Raji (cell line): ENCODE results near the gene ZNF341.

Experiments used
- POLR2A ChIP-seq: IDR thresholded peaks from 2 replicates; pipeline ENCODE4 v1.6.1; 2011; ENCODE audit warnings: low read depth, low read length, control low read depth; ENCODE audit not compliant: insufficient read depth

ZNF341 gene

DNA sequence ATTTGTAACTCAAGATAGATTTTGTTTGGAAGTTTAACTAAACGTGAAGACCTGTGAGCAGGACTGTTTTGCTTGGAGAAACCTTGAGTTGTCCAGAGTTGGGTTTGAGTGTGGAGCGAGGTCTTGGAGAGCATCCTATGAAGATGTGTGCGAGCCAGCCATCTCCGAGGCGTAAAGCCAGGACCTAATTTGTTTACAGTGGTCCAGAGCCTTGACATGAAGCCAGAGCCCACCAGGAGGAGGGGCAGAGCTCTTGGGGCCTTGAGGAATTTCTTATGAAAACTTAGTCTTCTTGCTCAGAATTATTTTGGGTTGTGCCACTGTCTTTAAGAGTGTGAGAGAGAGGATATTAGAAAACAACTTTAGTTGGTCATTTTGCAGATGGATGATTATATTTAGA lies 85.6 kb downstream of the ZNF341 start:
- TF ChIP-seq POLR2A = no peak

DNA sequence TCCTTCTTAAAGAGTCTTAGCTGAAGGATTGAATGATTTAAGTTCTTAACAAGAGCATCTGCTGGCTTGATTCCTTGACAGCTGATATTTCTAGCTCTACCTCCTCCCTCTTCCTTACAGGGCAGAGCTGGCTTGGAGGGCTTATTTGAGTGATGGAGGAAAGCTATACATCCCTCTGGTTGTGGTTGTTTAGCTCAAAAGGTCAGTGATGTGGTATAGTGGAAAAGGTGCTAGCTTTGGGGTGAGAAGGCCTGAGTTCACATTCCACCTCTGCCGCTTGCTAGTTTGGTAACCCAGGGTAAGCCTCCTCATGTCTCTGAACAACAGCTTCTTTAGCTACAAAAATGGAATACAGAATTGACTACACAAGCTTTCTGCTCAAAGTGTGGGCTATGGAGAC lies 87.7 kb downstream of the ZNF341 start:
- TF ChIP-seq POLR2A = no peak

DNA sequence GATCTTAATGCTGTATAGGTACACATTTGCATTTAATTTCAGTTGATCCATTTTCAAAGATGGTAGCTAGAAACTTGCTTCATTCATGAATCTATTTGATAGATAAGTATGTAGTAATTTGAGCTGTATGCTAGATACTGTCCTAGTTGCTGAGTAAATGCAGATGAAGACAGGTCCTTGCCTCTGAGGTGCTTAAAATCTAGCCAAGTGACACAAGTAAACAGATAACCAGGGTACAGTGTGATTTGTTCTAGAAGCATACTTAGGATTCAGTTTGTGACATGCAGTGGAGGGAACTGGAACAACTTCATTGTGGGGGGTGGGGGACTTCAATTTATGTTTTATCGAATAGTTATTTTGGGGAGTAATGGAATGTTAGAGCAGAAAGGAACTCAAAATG lies 88.6 kb downstream of the ZNF341 start:
- TF ChIP-seq POLR2A = no peak

DNA sequence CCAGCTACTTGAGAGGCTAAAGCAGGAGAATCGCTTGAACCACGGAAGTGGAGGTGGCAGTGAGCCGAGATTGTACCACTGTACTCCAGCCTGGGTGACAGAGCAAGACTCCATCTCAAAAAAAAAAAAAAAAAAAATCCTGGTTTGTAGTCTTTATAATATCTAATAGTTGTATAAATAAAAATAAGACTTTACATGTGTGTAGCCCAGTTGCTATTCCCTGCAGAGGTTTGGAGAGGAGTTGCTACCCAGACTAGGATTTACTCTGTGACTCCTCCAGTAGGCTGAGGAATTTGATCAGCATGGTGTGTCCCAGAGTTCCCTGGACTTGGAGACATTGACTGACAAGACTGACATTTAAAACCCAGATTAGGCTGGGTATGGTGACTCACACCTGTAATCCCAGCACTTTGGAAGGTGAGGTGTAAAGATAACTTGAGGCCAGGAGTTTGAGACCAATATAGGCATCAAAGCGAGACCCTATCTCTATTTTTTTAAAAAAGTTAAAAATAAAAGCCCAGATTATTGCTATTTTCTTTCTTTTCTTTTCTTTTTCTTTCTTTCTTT lies 89.6 kb downstream of the ZNF341 start:
- TF ChIP-seq POLR2A = no peak

DNA sequence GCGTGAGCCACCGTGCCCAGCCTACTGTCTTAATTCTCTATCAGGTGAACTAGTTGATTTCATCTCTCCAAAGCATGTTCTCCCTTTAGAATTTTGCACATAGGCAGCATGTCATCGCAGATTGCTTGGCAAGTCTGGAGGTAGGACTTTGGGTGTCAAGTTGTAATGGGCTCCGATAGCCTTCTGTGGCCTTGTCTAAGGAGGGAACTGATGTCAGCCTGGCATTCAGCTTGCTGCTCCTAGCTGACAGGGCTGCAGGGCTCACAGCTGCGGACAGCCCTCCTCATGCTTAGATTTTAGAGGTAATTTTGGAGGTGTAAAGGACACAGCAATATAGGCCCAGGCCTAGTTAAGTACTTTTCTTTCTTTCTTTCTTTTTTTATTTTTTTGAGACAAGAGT lies 90.6 kb downstream of the ZNF341 start:
- TF ChIP-seq POLR2A = no peak

DNA sequence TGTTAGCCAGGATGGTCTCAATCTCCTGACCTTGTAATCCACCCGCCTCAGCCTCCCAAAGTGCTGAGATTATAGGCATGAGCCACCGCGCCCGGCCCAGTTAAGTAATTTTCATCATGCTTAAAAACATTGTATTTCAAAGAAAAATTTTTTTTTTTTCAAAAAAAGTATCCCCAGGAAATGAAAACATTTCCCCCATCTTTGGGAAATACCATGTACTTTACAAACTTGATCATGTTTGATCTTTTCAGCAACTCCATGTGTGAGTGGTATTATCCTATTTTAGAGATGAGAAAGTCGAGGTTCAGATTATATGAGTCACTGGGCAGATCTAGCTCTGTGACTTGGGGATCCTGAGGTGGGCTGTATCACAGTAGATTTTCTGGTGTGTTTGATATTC lies 91.2 kb downstream of the ZNF341 start:
- no peak for TF ChIP-seq POLR2A

DNA sequence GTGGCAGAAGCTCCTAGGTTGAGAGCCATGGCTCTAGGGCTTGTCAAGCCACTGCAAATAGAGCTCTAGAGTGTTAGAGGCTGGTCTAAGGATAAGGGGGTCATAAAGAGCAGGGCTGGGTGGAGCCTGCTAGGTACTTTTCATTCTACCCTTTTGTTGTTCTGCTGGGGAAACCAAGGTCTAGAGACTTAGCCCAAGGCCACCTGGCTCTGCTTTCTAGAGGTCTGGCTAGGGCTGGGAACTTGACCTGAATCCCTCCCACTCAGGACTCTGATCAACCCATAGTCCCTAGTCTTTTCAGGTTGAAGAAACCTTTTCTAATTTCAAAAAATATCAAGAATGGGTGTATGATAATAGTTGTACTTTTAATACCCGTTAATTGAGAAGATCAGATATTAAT lies 93.1 kb downstream of the ZNF341 start:
- no peak for TF ChIP-seq POLR2A

DNA sequence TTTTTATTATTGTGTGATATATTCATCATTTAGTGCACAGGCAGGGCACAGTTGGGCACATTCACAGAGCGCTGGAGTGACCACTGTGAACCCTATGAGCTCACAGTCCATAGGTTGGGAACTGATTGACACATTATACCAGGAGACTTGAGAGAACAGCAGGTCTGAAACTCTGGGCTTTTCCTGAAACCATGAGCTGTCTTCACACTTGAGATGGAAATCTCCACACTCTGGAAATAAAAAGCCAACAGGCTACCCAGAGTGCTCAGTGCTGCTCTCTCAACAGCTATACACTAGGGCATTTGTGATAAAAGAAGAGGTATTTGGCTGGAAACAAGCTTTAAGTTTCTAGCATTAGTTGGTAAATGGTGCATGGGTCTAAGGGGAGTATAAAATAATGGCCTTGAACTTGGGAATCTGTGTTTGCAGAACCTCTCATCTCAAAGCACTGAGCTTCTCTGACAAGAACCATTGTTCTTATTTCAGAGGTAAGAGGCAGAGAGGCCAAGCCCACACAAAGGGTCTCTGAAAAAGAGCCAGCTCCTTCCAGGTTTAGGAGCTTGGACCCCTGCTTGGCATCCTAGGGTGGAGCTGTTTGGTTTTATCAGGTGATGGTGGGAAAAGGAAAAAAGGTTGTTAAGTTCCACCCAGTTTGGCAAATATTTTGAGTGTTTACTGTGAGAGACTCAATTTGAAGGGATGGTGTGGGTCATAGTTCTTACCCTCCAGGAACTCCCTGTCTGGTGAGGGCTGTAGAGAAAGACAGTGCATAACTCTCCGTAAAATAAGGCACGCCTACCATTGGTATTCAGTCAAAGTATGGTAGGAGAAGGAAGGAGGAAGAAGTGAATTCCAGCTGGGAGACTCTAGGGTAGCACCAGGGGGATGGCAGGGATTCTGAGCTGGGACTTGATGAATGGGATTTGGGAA lies 93.8 kb downstream of the ZNF341 start:
- no peak for TF ChIP-seq POLR2A

DNA sequence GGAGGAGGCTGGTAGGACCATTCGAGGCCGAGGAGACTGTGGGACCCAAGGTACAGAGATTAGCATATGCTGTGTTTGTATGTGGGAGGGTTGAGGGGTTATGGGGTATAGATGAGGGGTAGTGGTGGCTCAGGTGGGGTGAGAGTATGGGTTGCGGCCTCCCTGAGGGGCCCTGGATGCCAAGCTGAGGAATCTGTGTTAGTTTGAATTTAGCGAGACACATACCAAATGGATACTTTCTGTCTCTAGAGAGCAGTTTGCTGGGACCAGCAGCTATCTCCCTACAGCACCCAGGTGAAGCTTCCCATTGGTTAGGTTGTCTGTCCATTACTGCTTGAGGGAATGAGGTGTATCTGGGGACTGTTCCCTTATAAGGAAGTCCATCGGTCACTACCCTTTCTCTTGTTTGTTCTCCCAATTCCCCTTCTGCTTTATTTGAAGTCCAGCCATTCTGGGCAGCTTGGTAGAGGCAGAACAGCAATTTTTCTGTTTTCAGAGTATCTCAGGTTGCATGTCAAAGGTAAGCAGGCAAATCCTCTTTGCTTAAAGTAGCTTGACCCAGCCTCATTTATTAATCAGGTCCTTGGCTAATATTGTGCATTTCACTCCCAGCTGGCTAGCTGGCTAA lies 94.6 kb downstream of the ZNF341 start:
- TF ChIP-seq POLR2A = no peak

DNA sequence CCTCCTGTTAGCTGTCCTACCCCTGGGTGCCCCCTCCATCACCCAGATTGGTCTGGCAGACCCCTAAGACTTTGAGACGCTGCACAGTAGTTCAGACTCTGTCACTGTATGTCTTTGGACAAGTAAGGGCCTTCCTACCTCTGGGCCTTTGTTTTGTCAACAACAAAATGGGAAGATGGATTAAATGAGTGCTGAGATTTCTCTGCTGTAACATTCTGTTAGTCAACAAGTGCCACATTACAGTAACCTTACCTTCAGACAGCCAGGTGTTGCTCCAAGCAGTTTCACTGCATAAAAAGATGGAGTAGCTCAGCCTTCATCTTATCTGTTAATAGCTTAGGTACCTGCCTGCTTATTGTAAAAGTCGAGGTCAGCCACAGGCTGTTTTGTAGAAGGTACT lies 95.3 kb downstream of the ZNF341 start:
- TF ChIP-seq POLR2A = no peak

DNA sequence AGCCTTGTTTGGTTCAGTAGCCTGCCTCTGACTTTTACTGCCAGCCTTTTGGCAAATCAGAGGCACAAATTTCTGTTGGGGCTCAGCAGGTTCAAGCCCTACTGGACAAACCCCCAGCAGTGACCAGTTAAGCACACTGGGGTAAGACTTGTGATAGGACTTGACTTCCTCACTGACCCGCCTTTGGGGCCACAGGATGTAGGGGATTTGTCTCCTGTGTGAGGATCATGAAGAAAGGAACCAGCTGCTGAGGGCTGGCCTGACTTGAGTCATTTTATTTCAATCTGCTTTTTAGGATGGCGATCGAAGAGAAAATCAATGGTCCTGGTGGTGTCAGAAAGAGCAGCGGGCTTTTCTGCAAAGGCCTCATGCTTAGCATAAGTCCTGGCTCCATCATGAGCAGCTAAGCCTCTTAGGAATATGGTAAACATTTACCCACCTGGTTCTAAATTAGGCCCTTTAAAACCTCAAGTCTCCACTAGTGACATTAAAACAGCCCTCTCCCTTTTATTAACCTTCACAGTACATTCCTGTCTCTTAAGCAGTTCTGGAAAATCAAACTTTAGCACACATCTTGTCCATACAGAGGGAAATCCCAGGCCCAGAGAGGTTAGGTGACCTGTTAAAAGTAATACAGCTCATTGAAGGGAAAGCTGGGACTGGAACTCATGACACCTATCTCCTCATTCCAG lies 96.0 kb downstream of the ZNF341 start:
- TF ChIP-seq POLR2A = no peak

DNA sequence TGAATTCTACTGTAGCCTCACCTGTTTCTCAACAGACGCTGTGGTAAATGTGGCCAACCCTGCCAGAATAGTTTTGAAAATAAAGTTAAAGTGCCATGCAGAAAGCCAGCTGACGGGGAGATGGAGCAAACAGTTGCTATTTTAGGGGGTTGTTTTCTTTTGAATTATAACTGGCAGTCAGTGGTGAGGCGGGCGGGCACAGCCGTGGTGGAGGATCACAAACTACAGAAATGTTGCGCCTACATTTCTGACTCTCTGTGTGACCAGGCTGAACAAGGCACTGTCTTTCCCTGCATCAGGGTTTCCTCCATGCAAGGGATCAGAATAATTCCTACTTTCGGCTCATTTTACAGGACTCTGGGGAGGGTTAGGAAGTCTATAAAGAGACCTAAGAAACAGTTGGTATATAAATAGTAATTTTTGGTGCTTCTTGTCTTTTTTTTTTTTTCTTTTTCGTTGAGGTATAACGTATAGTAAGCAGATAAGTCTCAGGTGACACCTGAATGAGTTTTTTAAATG lies 96.6 kb downstream of the ZNF341 start:
- TF ChIP-seq POLR2A = no peak

DNA sequence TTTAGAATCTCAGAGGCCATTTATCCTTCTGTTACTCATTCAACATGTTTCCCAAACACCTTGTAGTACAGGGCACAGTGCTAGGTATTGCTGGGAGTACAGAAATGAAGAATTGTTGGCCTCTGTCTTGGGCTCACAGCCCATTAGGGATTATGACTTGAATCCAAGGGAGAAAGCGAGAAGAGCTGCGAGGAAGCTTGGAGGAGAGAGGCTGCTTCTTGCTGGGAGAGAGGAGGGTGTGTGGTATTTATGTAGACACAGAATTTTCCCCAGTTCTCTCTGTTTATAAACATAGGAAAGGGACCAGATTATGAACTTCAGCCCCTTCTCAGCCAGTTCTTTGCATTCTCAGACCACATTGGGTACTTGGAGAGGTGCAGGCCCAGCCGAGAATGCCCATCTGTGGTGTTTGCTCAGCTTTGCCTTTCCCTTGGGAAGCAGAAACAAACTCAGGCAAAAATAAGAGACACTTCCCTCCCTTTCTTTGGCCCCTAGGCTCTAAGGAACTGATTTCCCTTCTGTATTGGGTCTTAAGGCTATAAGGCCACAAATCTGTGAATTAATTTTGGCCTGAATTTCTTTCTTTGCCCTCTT lies 97.3 kb downstream of the ZNF341 start:
- no peak for TF ChIP-seq POLR2A

DNA sequence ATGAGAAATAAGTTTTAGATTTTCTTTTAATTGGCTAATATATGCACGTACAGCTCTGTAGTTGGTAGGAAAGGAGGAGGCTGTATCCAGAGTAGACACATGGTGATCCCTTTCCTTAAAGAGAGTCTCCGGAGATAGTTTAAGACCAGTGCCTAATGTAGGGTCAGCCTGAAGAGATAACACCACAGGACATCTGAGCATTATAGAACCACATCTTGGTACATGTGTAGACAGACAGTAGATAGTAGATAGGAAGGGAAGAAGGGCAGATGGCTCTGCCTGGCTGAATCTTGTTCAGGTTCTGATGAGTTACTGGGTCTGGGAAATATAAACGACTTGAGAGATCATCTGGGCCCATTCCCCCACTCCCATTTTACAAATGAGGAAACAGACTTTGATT lies 97.8 kb downstream of the ZNF341 start:
- TF ChIP-seq POLR2A = no peak

DNA sequence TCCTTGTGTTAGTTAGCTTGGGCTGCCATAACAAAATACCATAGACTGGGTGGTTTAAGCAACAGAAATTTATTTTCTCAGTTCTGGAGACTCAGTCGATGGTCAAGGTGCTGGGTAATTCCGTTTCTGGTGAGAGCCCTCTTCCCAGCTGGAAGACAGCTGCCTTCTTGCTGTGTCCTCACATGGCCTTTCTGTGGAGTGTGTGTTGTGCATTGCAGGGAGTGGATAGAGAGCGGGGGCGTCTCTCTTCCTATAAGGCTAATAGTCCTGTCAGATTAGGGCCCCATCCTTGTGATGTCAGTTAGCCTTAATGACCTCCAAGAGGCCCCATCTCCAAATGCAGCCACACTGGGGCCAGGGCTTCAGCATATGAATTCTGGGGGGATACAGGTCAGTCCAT lies 98.6 kb downstream of the ZNF341 start:
- no peak for TF ChIP-seq POLR2A
